ENCODE data around the gene CRYGD.

Gene CRYGD

GRCh38 chr2:208072250-208072892 lies 52.0 kb downstream of the CRYGD start:
- peaks cover 29% of the 10 kb centered on the region for H3K27me3 ChIP-seq (ENCODE audit: control insufficient read depth, insufficient read depth, low read length)
- H3K4me1 ChIP-seq (ENCODE audit: control insufficient read depth, insufficient read depth, low read length), result no peaks in the 10 kb centered on the region
- no peak overlapping the region for H3K4me2 ChIP-seq (ENCODE audit: low read length)
- no peaks in the 10 kb centered on the region for H3K9me3 ChIP-seq (replicated peaks; ENCODE audit: low read length)
- no peaks in the 10 kb centered on the region for H3K36me3 ChIP-seq (ENCODE audit: insufficient read depth, low read length)
- H3K9ac ChIP-seq (ENCODE audit: low read depth, low read length), result no peak overlapping the region
- no peak overlapping the region for H3K4me3 ChIP-seq (ENCODE audit: low read length)

All from skeletal muscle satellite cell (primary cell).